ENCODE measurements around the gene LSM14B. TPM values are rescaled to one million over a fixed set of nuclear protein-coding genes. Genes with fewer than 3 reads are reported as not detected.
"Not testable (repeated sequence)": the region's sequence is repeated elsewhere in the genome, so short reads cannot be mapped to it uniquely, and the experiment has no call there.

The LSM14B gene
- 67.6 and 68.6 TPM in 2 replicates for total RNA-seq (2014; rRNA removed; shearing (Covaris generic))

- peak; percentile 100 for DNase-seq
- Histone ChIP-seq H3K36me3 (replicated peaks; ENCODE audit: control insufficient read depth, insufficient read depth, low read length) (peaks cover 23% of the 10 kb centered on the region), H3K4me3 (ENCODE audit: insufficient read depth, low read depth, low read length) (peak within 1 kb of the TSS; percentile 86), H3K27me3 (ENCODE audit: control insufficient read depth, insufficient read depth, low read length) (no peaks in the 10 kb centered on the region)
Observed at GRCh38 chr20:62121776-62122653, at the start of gene LSM14B. Gene LSM14B (plus strand): TSS chr20:62122475. CDS start chr20:62122667, 192 bp downstream.

GRCh38 chr20:62073323-62073722, 49.0 kb upstream of the LSM14B start:
- no peaks in the 10 kb centered on the region for H3K36me3 ChIP-seq (replicated peaks; ENCODE audit: control insufficient read depth, insufficient read depth, low read length)

GRCh38 chr20:62079166-62079565, 43.1 kb upstream of the LSM14B start:
- no peak overlapping the region for H3K4me3 ChIP-seq (ENCODE audit: insufficient read depth, low read depth, low read length)
- no peaks in the 10 kb centered on the region for H3K27me3 ChIP-seq (ENCODE audit: control insufficient read depth, insufficient read depth, low read length)
- no peak for DNase-seq
- no peaks in the 10 kb centered on the region for H3K36me3 ChIP-seq (replicated peaks; ENCODE audit: control insufficient read depth, insufficient read depth, low read length)

More at GRCh38 chr20:62073323-62073722, 49.0 kb upstream of the LSM14B start:
- Histone ChIP-seq H3K4me3 (ENCODE audit: insufficient read depth, low read depth, low read length) (no peak overlapping the region), H3K27me3 (ENCODE audit: control insufficient read depth, insufficient read depth, low read length) (no peaks in the 10 kb centered on the region; the same call in 1 of the 2 replicates)
- no peak for DNase-seq

- H3K4me3 ChIP-seq (ENCODE audit: insufficient read depth, low read depth, low read length), result no peak overlapping the region
Observed at GRCh38 chr20:62080249-62080990, 41.9 kb upstream of the LSM14B start.

DNA sequence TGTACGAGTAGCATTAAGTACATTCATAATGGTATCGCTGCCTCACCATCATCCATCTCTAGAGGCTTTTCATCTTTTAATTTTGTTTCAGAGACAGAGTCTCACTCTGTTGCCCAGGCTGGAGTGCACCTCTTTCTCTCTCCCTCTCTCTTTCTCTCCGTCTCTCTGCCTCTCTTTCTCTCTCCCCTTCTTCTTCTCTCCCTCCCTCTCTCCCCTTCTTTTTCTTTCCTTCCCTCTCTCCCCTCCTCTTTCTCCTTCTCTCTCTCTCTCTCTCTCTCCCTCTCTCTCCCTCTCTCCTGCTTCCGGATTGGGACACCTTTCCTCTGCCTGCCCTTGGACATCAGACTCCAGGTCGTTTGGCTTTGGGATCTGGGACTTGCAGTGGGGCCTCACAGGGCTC, 39.0 kb upstream of the LSM14B start:
- H3K4me3 ChIP-seq (ENCODE audit: insufficient read depth, low read depth, low read length), result no peak overlapping the region
- DNase-seq, result no peak
- no peaks in the 10 kb centered on the region; the same call in 1 of the 2 replicates for H3K27me3 ChIP-seq (ENCODE audit: control insufficient read depth, insufficient read depth, low read length)
- H3K36me3 ChIP-seq (replicated peaks; ENCODE audit: control insufficient read depth, insufficient read depth, low read length), result no peaks in the 10 kb centered on the region

More at GRCh38 chr20:62080249-62080990, 41.9 kb upstream of the LSM14B start:
- no peak for DNase-seq
- H3K27me3 ChIP-seq (ENCODE audit: control insufficient read depth, insufficient read depth, low read length), result no peaks in the 10 kb centered on the region
- no peaks in the 10 kb centered on the region for H3K36me3 ChIP-seq (replicated peaks; ENCODE audit: control insufficient read depth, insufficient read depth, low read length)

DNA sequence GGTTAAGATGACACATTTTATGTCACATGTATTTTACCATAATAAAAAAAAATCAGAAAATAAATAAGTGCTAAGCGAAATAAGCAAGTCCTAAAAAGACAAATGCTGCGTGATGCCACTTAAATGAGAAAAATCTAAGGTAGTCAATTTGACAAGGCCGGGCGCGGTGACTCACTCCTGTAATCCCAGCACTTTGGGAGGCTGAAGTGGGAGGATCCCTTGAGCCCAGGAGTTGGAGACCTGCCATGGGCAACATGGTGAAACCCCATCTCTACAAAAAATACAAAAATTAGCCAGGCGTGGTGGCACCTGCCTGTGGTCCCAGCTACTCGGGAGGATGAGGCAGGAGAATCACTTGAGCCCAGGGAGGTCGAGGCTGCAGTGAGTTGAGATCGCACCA, 38.1 kb upstream of the LSM14B start:
- H3K27me3 ChIP-seq (ENCODE audit: control insufficient read depth, insufficient read depth, low read length); H3K4me3 ChIP-seq (ENCODE audit: insufficient read depth, low read depth, low read length); H3K36me3 ChIP-seq (replicated peaks; ENCODE audit: control insufficient read depth, insufficient read depth, low read length); DNase-seq: not testable (repeated sequence)

DNA sequence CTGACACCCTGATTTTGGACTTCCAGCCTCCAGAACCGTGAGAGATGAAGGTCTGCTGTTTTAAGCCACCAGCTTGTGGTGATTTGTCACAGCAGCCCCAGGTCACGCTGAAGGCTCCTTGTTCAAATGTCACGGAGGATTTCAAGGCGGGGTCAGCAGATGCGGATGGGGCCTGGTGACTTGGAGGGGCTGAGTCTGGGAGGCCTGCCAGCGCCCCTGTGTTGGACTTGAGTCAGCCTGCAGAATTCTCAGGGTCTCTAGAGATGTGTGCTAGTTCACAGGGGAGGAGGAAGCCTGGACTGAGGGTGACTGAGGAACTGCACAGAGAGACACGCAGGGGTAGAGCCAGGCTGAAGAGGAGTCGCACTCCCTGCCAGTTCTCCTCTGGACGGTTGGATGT, 37.1 kb upstream of the LSM14B start:
- no peaks in the 10 kb centered on the region for H3K36me3 ChIP-seq (replicated peaks; ENCODE audit: control insufficient read depth, insufficient read depth, low read length)
- no peaks in the 10 kb centered on the region; the same call in 1 of the 2 replicates for H3K27me3 ChIP-seq (ENCODE audit: control insufficient read depth, insufficient read depth, low read length)
- no peak for DNase-seq
- no peak overlapping the region for H3K4me3 ChIP-seq (ENCODE audit: insufficient read depth, low read depth, low read length)

DNA sequence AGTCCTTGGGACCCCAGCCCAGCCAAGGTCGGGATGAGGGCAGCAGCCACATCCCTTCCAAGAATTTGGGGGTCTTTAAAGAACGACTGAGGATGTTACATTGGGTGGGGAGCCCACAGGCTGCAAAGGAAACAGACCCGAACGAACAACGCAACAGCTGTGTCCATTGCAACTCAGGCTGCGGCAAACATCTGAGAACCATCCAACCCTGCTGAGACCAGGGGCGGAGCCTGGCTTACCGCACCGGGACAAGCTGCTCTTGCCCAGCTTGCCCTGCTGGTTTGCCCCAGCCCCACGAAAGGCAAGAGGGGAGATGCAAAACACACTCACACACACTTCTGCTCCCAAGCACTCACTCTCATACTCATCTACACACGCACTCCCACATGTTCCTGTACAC, 35.0 kb upstream of the LSM14B start:
- DNase-seq, result peak; percentile 62
- H3K4me3 ChIP-seq (ENCODE audit: insufficient read depth, low read depth, low read length), result no peak overlapping the region

DNA sequence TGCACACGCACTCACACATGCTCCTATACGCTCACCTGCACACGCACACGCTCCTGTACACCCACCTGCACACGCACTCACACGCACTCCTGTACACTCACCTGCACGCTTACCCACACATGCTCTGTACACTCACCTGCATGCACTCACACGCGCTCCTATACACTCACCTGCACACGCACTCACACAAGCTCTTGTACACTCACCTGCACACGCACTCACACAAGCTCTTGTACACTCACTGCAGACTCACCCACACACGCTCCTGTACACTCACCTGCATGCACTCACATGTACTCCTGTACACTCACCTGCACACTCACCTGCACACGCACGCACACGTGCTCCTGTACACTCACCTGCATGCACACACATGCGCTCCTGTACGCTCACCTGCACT, 34.6 kb upstream of the LSM14B start:
- H3K4me3 ChIP-seq (ENCODE audit: insufficient read depth, low read depth, low read length), result no peak overlapping the region
- no peaks in the 10 kb centered on the region; the same call in 1 of the 2 replicates for H3K27me3 ChIP-seq (ENCODE audit: control insufficient read depth, insufficient read depth, low read length)
- H3K36me3 ChIP-seq (replicated peaks; ENCODE audit: control insufficient read depth, insufficient read depth, low read length), result no peaks in the 10 kb centered on the region
- DNase-seq, result no peak

More for the DNA sequence above, 35.0 kb upstream of the LSM14B start:
- H3K27me3 ChIP-seq (ENCODE audit: control insufficient read depth, insufficient read depth, low read length), result no peaks in the 10 kb centered on the region; the same call in 1 of the 2 replicates
- H3K36me3 ChIP-seq (replicated peaks; ENCODE audit: control insufficient read depth, insufficient read depth, low read length), result no peaks in the 10 kb centered on the region

GRCh38 chr20:62088258-62089127, 33.8 kb upstream of the LSM14B start:
- no peak for DNase-seq
- H3K36me3 ChIP-seq (replicated peaks; ENCODE audit: control insufficient read depth, insufficient read depth, low read length), result no peaks in the 10 kb centered on the region
- H3K27me3 ChIP-seq (ENCODE audit: control insufficient read depth, insufficient read depth, low read length), result no peaks in the 10 kb centered on the region; the same call in 1 of the 2 replicates
- no peak overlapping the region for H3K4me3 ChIP-seq (ENCODE audit: insufficient read depth, low read depth, low read length)

- no peaks in the 10 kb centered on the region; the same call in 1 of the 2 replicates for H3K27me3 ChIP-seq (ENCODE audit: control insufficient read depth, insufficient read depth, low read length)
- H3K4me3 ChIP-seq (ENCODE audit: insufficient read depth, low read depth, low read length), result no peak overlapping the region
- DNase-seq, result no peak
- no peaks in the 10 kb centered on the region for H3K36me3 ChIP-seq (replicated peaks; ENCODE audit: control insufficient read depth, insufficient read depth, low read length)
Observed at GRCh38 chr20:62089393-62089792, 32.9 kb upstream of the LSM14B start.

DNA sequence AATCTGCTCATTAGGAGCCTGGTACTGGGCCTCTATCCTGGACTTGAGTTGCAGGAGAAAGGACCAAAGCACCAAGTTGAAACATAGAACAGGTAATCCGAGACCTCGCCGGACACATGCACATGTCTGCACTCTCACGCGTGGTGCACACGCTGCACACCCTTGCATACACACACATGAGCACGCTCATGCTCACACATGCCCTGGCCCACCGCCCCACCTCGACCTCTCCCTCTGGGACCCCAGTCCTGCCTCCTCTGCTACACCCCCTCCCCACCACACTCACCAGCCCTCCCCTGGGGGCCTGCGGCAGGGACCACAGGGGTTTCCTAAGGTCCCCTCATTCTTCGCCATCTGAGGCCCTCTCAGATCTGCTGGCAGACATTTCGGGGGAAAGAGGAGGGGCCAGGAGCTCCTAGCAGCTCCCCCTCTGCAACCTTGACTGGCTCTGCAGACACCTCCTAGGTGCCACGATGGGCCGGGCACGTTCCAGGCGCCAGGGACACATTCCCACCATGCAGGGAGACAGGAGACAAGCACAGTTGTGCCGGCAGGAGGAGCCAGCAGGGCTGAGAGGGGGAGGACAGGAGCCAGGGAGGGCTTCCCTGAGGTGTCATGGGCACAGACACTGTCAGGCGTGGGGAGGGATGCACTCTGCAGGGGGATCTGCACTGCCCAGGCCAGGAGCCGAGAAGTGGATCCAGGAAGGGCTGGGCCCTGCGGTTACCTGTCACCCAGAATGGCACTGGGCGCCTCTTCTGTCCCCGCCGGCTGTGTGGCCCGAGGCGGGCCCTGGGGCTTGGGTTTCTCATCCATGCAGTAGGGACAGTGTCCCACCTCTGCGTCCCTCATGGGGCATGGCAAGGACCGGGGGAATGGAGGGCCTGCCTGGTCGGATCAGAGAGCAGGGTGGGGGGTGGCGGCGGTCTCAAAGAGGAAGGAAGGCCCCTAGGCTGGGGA, 25.6 kb upstream of the LSM14B start:
- H3K36me3 ChIP-seq (replicated peaks; ENCODE audit: control insufficient read depth, insufficient read depth, low read length), result no peaks in the 10 kb centered on the region
- DNase-seq, result peak; percentile 42
- H3K27me3 ChIP-seq (ENCODE audit: control insufficient read depth, insufficient read depth, low read length), result no peaks in the 10 kb centered on the region
- H3K4me3 ChIP-seq (ENCODE audit: insufficient read depth, low read depth, low read length), result no peak overlapping the region

DNA sequence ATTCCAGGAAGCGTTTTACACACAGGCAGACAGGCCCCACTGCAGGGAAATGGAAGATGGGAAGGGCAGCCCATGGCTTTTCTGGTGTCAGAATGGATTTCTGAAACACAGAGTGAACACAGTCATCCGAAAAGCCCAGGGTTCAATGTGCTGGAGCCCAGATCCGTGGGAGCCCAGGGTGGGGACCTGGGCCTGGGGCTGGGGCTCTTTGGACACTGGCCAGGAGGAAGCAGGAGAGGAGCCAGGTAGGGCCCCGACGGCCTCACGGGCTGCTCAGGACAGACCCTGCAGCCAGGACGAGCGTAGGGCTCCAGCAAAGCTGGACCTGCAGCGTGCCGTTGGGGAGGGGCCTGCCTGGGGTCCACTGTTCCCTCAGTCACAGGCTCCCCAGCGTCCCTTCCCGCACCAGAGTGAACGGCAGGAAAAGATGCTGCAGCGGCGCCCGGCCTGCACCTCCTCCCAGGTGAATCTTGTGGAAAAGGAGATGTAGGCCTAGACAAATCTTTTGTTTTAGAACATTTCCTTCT, 24.3 kb upstream of the LSM14B start:
- no peak overlapping the region for H3K4me3 ChIP-seq (ENCODE audit: insufficient read depth, low read depth, low read length)
- no peaks in the 10 kb centered on the region for H3K36me3 ChIP-seq (replicated peaks; ENCODE audit: control insufficient read depth, insufficient read depth, low read length)
- no peaks in the 10 kb centered on the region for H3K27me3 ChIP-seq (ENCODE audit: control insufficient read depth, insufficient read depth, low read length)
- peak; percentile 65 for DNase-seq

Data from H7 (cell line).